GM23338 (cell line): Measurements from ENCODE around the gene NACA2.

Experiments
- CTCF ChIP-seq, 2 experiments: fragments of 200-600 bp in 1 of 2; sonication (generic) in 1 of 2; conservative IDR thresholded peaks; 2 replicates each; pipeline versions ENCODE4 v1.5.1 to v1.6.1; 2016 to 2017; ENCODE audit warnings: antibody characterized with exemption in 2 of 2, low read depth in 2 of 2, mild to moderate bottlenecking in 2 of 2, moderate library complexity in 1 of 2
- EZH2phosphoT487 ChIP-seq: fragments of 200-600 bp; sonication (generic); IDR thresholded peaks from one replicate; pipeline ENCODE4 v1.8.1; 2018; ENCODE audit warnings: antibody characterized with exemption; ENCODE audit not compliant: unreplicated experiment
- POLR2AphosphoS5 ChIP-seq: IDR thresholded peaks from 2 replicates; pipeline ENCODE4 v1.6.1; 2016; ENCODE audit warnings: antibody characterized with exemption, low read depth

DNA sequence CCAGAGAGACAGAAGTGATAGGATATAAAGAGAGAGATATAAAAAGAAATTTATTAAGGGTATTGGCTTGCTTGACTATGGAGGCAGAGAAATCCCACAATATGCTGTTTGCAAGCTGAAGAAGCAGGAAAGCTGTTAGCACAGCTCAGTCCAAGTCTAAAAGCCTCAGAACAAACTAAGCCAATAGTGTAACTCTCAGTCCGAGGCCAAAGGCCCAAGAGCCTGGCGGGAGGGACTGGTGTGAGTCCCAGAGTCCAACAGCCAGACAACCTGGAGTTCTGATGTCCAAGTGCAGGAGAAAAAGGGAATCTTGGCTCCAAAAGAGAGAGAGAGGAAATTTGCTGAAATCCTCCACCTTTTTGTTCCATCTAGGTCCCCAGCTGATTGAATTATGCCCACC is 30.3 kb upstream of the NACA2 start:
- TF ChIP-seq CTCF (conservative IDR thresholded peaks at IDR 0.05; ENCODE audit: low read depth in 2 of 2), result no peak
- TF ChIP-seq POLR2AphosphoS5, result no peak
- TF ChIP-seq EZH2phosphoT487, result no peak
